ENCODE data around the gene IQCN. TPM values are rescaled to one million over a fixed set of nuclear protein-coding genes. Genes with fewer than 3 reads are reported as not detected.

The IQCN gene
- total RNA-seq, 1 experiment from 2014 or later: 0.13 TPM

GRCh38 chr19:18271433-18271841 is 2.8 kb downstream of the IQCN start:
- DNase-seq (ENCODE audit: low read depth in 1 of 2, low spot score in 2 of 2): no peak
- H3K4me3 ChIP-seq: no peak overlapping the region
- H3K27me3 ChIP-seq (replicated peaks): no peaks in the 10 kb centered on the region
- H3K36me3 ChIP-seq: no peaks in the 10 kb centered on the region
- peaks cover 14% of the 10 kb centered on the region for H3K4me1 ChIP-seq (replicated peaks)
- no peaks in the 10 kb centered on the region for H3K9me3 ChIP-seq (replicated peaks)
- no peak overlapping the region for H3K27ac ChIP-seq

DNA sequence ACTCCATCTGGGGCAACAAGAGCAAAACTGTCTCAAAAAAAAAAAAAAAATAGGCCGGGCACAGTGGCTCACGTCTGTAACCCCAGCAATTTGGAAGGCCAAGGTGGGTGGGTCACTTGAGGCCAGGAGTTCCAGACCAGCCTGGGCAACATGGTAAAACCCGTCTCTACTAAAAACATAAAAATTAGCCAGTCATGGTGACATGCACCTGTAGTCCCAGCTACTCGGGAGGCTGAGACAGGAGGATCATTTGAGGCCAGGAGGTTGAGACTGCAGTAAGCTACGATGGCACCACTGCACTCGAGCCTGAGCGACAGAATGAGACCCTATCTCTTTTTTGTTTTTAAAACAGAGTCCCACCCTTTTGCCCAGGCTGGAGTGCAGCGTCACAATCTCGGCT is 3.9 kb downstream of the IQCN start:
- no peaks in the 10 kb centered on the region for H3K36me3 ChIP-seq
- no peak for DNase-seq (ENCODE audit: low read depth in 1 of 2, low spot score in 2 of 2)
- H3K4me3 ChIP-seq: no peak overlapping the region
- no peak overlapping the region for H3K27ac ChIP-seq
- no peaks in the 10 kb centered on the region for H3K9me3 ChIP-seq (replicated peaks)
- H3K4me1 ChIP-seq (replicated peaks): peaks cover 11% of the 10 kb centered on the region
- no peaks in the 10 kb centered on the region for H3K27me3 ChIP-seq (replicated peaks)

GRCh38 chr19:18269070-18269723 is 5.1 kb downstream of the IQCN start:
- Histone ChIP-seq H3K27ac (no peak overlapping the region), H3K36me3 (no peaks in the 10 kb centered on the region), H3K4me3 (no peak overlapping the region), H3K27me3 (replicated peaks) (no peaks in the 10 kb centered on the region), H3K4me1 (replicated peaks) (no peaks in the 10 kb centered on the region), H3K9me3 (replicated peaks) (no peaks in the 10 kb centered on the region)
- DNase-seq (ENCODE audit: low read depth in 1 of 2, low spot score in 2 of 2): no peak

DNA sequence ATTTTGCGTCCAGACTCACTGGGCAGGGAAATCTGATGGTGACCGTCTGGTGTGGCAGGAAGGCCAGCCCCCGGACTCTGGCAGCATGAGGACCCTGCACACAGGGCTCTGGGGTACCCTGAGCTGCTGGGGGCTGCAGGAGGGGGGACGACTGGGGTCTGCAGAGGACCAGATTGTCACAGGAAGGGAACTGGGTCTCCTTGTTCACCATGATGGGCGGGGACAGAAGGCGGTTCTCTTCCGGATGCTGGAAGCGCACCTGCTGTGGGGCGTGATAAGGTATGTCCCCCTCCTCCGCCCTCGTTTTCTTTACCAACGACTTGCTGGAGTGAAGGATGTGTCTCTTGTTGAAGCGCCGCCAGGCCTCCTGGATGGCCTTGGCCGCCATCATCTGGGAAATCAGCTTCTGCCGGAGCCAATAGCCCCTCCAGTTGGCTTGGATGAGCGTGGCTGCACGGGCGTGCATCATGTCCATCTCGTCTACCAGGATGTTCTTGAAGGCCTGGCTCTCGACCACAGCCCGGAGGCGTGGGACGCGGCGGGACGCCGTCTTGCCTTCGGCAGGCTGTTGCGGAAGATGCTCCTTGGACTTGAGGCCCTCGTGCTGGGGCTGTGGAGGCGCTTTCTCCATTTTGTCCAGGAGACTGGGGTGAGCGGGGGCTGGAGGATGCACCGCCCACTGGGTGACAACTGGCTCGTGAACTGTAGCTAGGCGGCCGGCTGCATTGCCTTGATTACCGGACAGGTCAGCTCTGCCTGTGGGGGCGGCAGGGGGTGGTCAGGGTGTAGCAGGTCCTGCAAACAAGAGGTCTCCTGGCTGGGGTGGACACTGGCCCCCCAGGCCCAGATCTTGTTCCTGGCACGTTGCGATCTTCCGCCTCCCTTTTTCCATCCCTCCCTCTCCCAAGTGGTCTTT is 7.2 kb downstream of the IQCN start:
- H3K27me3 ChIP-seq (replicated peaks): no peaks in the 10 kb centered on the region
- DNase-seq (ENCODE audit: low read depth in 1 of 2, low spot score in 2 of 2): no peak
- no peak overlapping the region for H3K4me3 ChIP-seq
- H3K9me3 ChIP-seq (replicated peaks): no peaks in the 10 kb centered on the region
- H3K27ac ChIP-seq: no peak overlapping the region
- peaks cover 5% of the 10 kb centered on the region; the same call in 1 of the 2 replicates for H3K4me1 ChIP-seq (replicated peaks)
- H3K36me3 ChIP-seq: no peaks in the 10 kb centered on the region

GRCh38 chr19:18265582-18265981 is 8.7 kb downstream of the IQCN start:
- no peak overlapping the region for H3K4me3 ChIP-seq
- H3K36me3 ChIP-seq: no peaks in the 10 kb centered on the region
- H3K9me3 ChIP-seq (replicated peaks): no peaks in the 10 kb centered on the region
- no peaks in the 10 kb centered on the region for H3K27me3 ChIP-seq (replicated peaks)
- DNase-seq (ENCODE audit: low read depth in 1 of 2, low spot score in 2 of 2): no peak
- peaks cover 5% of the 10 kb centered on the region; the same call in 1 of the 2 replicates for H3K4me1 ChIP-seq (replicated peaks)
- no peak overlapping the region for H3K27ac ChIP-seq

DNA sequence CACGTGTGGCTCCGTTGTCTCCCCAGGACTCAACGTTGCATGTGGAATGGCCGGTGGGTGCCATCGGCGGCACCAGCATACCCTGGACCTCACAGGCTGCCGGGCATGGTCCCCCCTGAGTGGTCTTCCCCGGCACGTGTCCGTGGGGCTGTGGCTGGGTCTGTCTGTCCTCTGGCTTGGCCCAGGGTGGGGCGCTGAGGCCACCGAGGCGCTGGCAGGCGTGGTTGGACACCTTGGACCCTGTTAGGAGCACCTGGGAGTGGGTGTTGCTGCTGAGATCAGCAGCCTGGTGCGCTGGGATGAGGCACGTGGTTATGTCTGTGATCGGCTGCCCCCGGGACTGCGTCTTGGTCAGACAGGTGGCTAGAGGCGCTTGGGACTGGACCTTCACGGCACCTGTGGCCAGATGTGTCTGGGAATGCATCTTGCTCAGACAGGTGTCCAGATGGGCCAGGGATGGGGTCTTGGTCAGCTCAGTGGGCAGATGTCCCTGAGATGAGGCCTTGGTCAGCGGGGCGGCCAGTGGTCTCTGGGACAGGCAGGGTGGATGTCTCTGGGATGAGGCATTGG is 9.2 kb downstream of the IQCN start:
- H3K4me3 ChIP-seq: no peak overlapping the region
- peaks cover 5% of the 10 kb centered on the region; the same call in 1 of the 2 replicates for H3K4me1 ChIP-seq (replicated peaks)
- no peaks in the 10 kb centered on the region for H3K27me3 ChIP-seq (replicated peaks)
- DNase-seq (ENCODE audit: low read depth in 1 of 2, low spot score in 2 of 2): no peak
- no peak overlapping the region for H3K27ac ChIP-seq
- no peaks in the 10 kb centered on the region for H3K36me3 ChIP-seq
- H3K9me3 ChIP-seq (replicated peaks): no peaks in the 10 kb centered on the region

GRCh38 chr19:18264137-18264854 is 10.0 kb downstream of the IQCN start:
- Histone ChIP-seq H3K27ac (no peak overlapping the region), H3K9me3 (replicated peaks) (no peaks in the 10 kb centered on the region), H3K4me1 (replicated peaks) (peaks cover 5% of the 10 kb centered on the region; the same call in 1 of the 2 replicates)

GRCh38 chr19:18263324-18264136 is 10.7 kb downstream of the IQCN start:
- no peak overlapping the region for H3K27ac ChIP-seq
- no peaks in the 10 kb centered on the region for H3K36me3 ChIP-seq
- no peaks in the 10 kb centered on the region for H3K9me3 ChIP-seq (replicated peaks)
- no peak overlapping the region for H3K4me3 ChIP-seq
- H3K27me3 ChIP-seq (replicated peaks): no peaks in the 10 kb centered on the region
- H3K4me1 ChIP-seq (replicated peaks): peaks cover 5% of the 10 kb centered on the region; the same call in 1 of the 2 replicates
- no peak for DNase-seq (ENCODE audit: low read depth in 1 of 2, low spot score in 2 of 2)

More at GRCh38 chr19:18264137-18264854, 10.0 kb downstream of the IQCN start:
- Histone ChIP-seq H3K36me3 (no peaks in the 10 kb centered on the region), H3K27me3 (replicated peaks) (no peaks in the 10 kb centered on the region), H3K4me3 (no peak overlapping the region)
- DNase-seq (ENCODE audit: low read depth in 1 of 2, low spot score in 2 of 2): no peak

DNA sequence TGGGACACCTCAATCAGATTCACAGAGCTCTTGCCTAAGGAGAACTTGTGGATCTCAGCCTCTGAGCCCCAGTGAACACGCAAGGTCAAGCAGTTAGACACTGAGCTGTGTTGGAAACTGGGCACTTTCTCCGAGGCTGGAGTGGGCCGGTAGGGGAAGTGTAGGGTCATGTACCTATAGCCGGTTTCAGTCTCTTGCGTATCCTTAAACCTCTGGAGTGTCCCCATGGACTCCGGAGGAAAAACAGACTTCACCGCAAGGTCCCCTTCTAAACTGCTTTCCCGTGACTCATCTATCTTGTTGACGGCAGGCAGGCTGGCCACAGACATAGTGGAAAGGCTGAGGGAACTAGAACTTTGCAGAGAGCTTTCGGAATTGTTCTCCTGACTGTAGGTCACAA is 11.3 kb downstream of the IQCN start:
- Histone ChIP-seq H3K4me1 (replicated peaks) (peaks cover 5% of the 10 kb centered on the region; the same call in 1 of the 2 replicates), H3K9me3 (replicated peaks) (no peaks in the 10 kb centered on the region), H3K36me3 (no peaks in the 10 kb centered on the region), H3K27me3 (replicated peaks) (no peaks in the 10 kb centered on the region), H3K27ac (no peak overlapping the region), H3K4me3 (no peak overlapping the region)
- DNase-seq (ENCODE audit: low read depth in 1 of 2, low spot score in 2 of 2): no peak

DNA sequence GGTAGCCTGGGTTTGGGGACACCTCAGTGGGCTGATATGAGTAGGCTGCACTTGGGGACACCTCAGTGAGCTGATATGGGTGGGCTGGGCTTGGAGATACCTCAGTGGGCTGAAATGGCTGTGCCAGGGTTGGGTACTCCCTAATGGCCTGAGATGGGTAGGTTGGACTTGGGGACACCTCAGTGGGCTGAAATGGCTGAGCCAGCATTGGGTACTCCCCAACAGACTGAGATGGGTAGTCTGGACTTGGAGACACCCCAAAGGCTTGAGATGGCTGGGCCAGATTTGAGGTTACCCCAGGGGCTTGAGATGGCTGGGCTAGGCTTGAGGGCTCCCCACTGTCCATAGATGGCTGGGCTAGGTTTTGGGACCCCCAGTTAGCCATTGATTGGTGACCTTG is 12.1 kb downstream of the IQCN start:
- Histone ChIP-seq H3K9me3 (replicated peaks) (no peaks in the 10 kb centered on the region), H3K36me3 (no peaks in the 10 kb centered on the region)
- no peak for DNase-seq (ENCODE audit: low read depth in 1 of 2, low spot score in 2 of 2)

GRCh38 chr19:18261474-18261873 is 12.8 kb downstream of the IQCN start:
- peaks cover 5% of the 10 kb centered on the region; the same call in 1 of the 2 replicates for H3K4me1 ChIP-seq (replicated peaks)
- H3K4me3 ChIP-seq: no peak overlapping the region
- H3K36me3 ChIP-seq: no peaks in the 10 kb centered on the region
- H3K27me3 ChIP-seq (replicated peaks): no peaks in the 10 kb centered on the region
- H3K9me3 ChIP-seq (replicated peaks): no peaks in the 10 kb centered on the region
- no peak overlapping the region for H3K27ac ChIP-seq
- no peak for DNase-seq (ENCODE audit: low read depth in 1 of 2, low spot score in 2 of 2)

More for the DNA sequence above, 12.1 kb downstream of the IQCN start:
- Histone ChIP-seq H3K4me1 (replicated peaks) (peaks cover 5% of the 10 kb centered on the region; the same call in 1 of the 2 replicates), H3K27ac (no peak overlapping the region), H3K4me3 (no peak overlapping the region), H3K27me3 (replicated peaks) (no peaks in the 10 kb centered on the region)

GRCh38 chr19:18259893-18260292 is 14.4 kb downstream of the IQCN start:
- Histone ChIP-seq H3K4me1 (replicated peaks) (peaks cover 5% of the 10 kb centered on the region; the same call in 1 of the 2 replicates), H3K9me3 (replicated peaks) (no peaks in the 10 kb centered on the region), H3K36me3 (no peaks in the 10 kb centered on the region), H3K27me3 (replicated peaks) (no peaks in the 10 kb centered on the region), H3K4me3 (no peak overlapping the region), H3K27ac (no peak overlapping the region)
- no peak for DNase-seq (ENCODE audit: low read depth in 1 of 2, low spot score in 2 of 2)
